ENCODE data around the gene IL1RAPL1. TPM values are rescaled to one million over a fixed set of nuclear protein-coding genes. Genes with fewer than 3 reads are reported as not detected.

Gene IL1RAPL1
- total RNA-seq, 2 donors from 2014 or later: 0.54 TPM; not detected in 1

DNA sequence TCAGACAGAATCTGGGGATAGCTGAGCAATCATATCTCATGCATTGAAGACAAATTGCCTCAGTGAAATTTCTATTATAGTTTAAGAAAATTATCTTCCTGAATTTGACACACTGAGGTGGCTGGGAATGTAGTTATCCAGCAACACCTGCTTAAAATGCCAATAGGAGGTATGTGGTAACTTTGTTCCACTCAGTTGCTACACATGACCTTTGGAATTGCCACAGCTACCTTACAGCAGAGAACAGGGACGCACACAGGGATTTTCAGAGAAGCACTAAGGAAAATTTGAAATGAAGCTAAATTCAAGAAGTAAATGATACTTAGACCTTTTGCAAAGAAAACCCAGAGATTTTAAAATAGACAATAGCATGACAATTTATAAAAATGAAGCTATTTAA is 264.6 kb downstream of the IL1RAPL1 start:
- H3K27me3 ChIP-seq (replicated peaks; ENCODE audit: insufficient read depth): no peaks in the 10 kb centered on the region
- ATAC-seq (ENCODE audit: insufficient number of reproducible peaks, low FRiP score, low read depth): no peak
- DNase-seq (ENCODE audit: low spot score): no peak
- H3K4me1 ChIP-seq (ENCODE audit: control insufficient read depth in 1 of 2, low read depth in 2 of 2): no peaks in the 10 kb centered on the region
- TF ChIP-seq, protein P1, sequence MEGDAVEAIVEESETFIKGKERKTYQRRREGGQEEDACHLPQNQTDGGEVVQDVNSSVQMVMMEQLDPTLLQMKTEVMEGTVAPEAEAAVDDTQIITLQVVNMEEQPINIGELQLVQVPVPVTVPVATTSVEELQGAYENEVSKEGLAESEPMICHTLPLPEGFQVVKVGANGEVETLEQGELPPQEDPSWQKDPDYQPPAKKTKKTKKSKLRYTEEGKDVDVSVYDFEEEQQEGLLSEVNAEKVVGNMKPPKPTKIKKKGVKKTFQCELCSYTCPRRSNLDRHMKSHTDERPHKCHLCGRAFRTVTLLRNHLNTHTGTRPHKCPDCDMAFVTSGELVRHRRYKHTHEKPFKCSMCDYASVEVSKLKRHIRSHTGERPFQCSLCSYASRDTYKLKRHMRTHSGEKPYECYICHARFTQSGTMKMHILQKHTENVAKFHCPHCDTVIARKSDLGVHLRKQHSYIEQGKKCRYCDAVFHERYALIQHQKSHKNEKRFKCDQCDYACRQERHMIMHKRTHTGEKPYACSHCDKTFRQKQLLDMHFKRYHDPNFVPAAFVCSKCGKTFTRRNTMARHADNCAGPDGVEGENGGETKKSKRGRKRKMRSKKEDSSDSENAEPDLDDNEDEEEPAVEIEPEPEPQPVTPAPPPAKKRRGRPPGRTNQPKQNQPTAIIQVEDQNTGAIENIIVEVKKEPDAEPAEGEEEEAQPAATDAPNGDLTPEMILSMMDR (IDR thresholded peaks at IDR 0.05): no peak
- H3K27ac ChIP-seq: no peak overlapping the region
- no peaks in the 10 kb centered on the region for H3K9me3 ChIP-seq
- no peak overlapping the region for H3K4me3 ChIP-seq
- no peaks in the 10 kb centered on the region for H3K36me3 ChIP-seq

GRCh38 chrX:28854637-28855036 is 267.4 kb downstream of the IL1RAPL1 start:
- Histone ChIP-seq H3K9me3 (no peaks in the 10 kb centered on the region), H3K4me1 (ENCODE audit: control insufficient read depth in 1 of 2, low read depth in 2 of 2) (no peaks in the 10 kb centered on the region), H3K27ac (no peak overlapping the region), H3K36me3 (no peaks in the 10 kb centered on the region), H3K4me3 (no peak overlapping the region), H3K27me3 (replicated peaks; ENCODE audit: insufficient read depth) (no peaks in the 10 kb centered on the region)
- TF ChIP-seq, protein P1 (IDR thresholded peaks at IDR 0.05): no peak
- ATAC-seq (ENCODE audit: insufficient number of reproducible peaks, low FRiP score, low read depth): no peak
- no peak for DNase-seq (ENCODE audit: low spot score)

DNA sequence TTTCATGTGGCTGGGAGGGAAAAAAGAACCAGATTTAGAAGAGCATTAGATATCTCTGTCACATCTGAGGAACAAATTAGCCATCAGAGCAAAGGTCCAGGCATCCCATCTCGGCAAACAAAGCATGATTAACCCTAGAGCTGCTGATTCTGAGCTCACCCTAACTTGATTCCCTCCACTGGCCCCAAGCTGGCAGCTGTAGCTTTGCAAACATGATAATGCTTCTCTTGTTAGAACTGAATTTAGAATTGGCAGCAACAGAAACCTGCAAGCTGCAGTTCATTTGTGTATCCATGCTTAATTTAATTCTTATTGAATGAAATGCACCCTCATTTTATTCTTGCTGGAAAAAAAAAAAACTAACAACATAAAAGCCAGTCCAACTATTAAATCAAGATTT is 289.2 kb downstream of the IL1RAPL1 start:
- TF ChIP-seq, protein P1 (IDR thresholded peaks at IDR 0.05): no peak
- H3K4me3 ChIP-seq: no peak overlapping the region
- no peaks in the 10 kb centered on the region for H3K27me3 ChIP-seq (replicated peaks; ENCODE audit: insufficient read depth)
- no peaks in the 10 kb centered on the region for H3K36me3 ChIP-seq
- no peaks in the 10 kb centered on the region for H3K4me1 ChIP-seq (ENCODE audit: control insufficient read depth in 1 of 2, low read depth in 2 of 2)
- H3K27ac ChIP-seq: no peak overlapping the region
- ATAC-seq (ENCODE audit: insufficient number of reproducible peaks, low FRiP score, low read depth) (no peak), DNase-seq (ENCODE audit: low spot score) (no peak)
- H3K9me3 ChIP-seq: no peaks in the 10 kb centered on the region

DNA sequence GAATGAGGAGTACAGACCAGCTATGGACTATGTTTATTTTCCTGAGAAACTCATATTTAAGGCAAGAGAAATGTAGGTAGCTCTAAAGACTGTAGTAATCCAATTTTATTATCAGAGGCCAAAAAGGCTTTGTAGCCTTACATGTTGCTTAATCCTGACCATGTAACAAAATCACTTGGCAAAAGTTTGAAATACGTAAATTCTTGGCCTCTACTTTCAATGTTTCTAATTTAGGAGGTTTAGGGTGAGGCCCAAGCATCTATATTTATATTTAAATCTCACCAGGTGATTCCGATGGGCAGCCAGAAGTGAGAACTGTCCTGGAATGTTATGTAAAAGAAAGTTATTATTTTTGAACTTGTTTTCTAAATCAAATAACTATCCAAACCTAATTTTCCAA is 289.7 kb downstream of the IL1RAPL1 start:
- DNase-seq (ENCODE audit: low spot score) (no peak), ATAC-seq (ENCODE audit: insufficient number of reproducible peaks, low FRiP score, low read depth) (no peak)
- no peaks in the 10 kb centered on the region for H3K9me3 ChIP-seq
- H3K27ac ChIP-seq: no peak overlapping the region
- H3K4me3 ChIP-seq: no peak overlapping the region
- no peaks in the 10 kb centered on the region for H3K27me3 ChIP-seq (replicated peaks; ENCODE audit: insufficient read depth)
- H3K36me3 ChIP-seq: no peaks in the 10 kb centered on the region
- TF ChIP-seq, protein P1 (IDR thresholded peaks at IDR 0.05): no peak
- no peaks in the 10 kb centered on the region for H3K4me1 ChIP-seq (ENCODE audit: control insufficient read depth in 1 of 2, low read depth in 2 of 2)

DNA sequence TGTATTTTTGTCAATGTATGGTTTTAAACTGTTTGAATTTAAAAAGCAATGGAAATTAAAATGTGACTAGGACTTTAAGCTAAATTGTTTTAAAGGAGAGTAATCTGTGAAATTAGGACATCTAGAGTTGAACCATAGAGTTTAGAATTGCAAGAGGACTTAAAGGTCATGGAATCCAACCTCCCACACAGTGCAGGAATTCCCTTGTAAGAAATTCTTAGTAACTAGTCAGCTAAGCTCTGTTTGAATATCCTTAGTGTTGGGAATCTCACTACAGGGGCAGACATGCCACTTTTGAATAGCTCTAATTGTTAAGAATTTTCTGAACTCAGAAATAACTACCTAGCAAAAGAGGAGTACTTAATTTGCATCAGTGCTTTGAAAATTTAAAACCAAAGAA is 292.9 kb downstream of the IL1RAPL1 start:
- Histone ChIP-seq H3K4me3 (no peak overlapping the region), H3K4me1 (ENCODE audit: control insufficient read depth in 1 of 2, low read depth in 2 of 2) (no peaks in the 10 kb centered on the region), H3K36me3 (no peaks in the 10 kb centered on the region), H3K27me3 (replicated peaks; ENCODE audit: insufficient read depth) (no peaks in the 10 kb centered on the region), H3K27ac (no peak overlapping the region), H3K9me3 (no peaks in the 10 kb centered on the region)
- no peak for DNase-seq (ENCODE audit: low spot score)
- ATAC-seq (ENCODE audit: insufficient number of reproducible peaks, low FRiP score, low read depth): no peak
- TF ChIP-seq, protein P1 (IDR thresholded peaks at IDR 0.05): no peak

Data from thoracic aorta (tissue), 2 donors.